CD8-positive, alpha-beta memory T cell (primary cell): ENCODE measurements around the gene TBXT. TPM values are rescaled to one million over a fixed set of nuclear protein-coding genes. Genes with fewer than 3 reads are reported as not detected.
A peak's percentile ranks its signal among the peaks of the same experiment; 100 is the strongest.

Source experiments
- CTCF ChIA-PET: fragments of 350-600 bp; sonication (Branson Sonifier 250); formaldehyde crosslinking; loops from one replicate; lab custom pipeline; 2021; ENCODE audit warnings: antibody characterized with exemption; lab: Charles Lee
- POLR2A ChIA-PET: fragments of 350-600 bp; sonication (Branson Sonifier 250); formaldehyde crosslinking; loops from one replicate; lab custom pipeline; 2021; ENCODE audit warnings: antibody characterized with exemption; lab: Charles Lee
- DNase-seq, 5 donors: peaks; one replicate each; pipeline versions ENCODE4 v3.0.0 to v3.0.0-alpha.2; 2020 to 2022; ENCODE audit warnings: mixed read lengths in 1 of 5
- H3K27ac ChIP-seq: one replicate; pipeline ENCODE4 v1.7.0; 2013; ENCODE audit warnings: low read depth, mild to moderate bottlenecking, low read length, moderate library complexity
- H3K27me3 ChIP-seq: 2 replicates; pipeline ENCODE4 v1.7.0; 2013; ENCODE audit warnings: low read length, mild to moderate bottlenecking; ENCODE audit not compliant: insufficient read depth, poor library complexity, severe bottlenecking
- H3K36me3 ChIP-seq: 2 replicates; pipeline ENCODE4 v1.7.0; 2013; ENCODE audit warnings: mild to moderate bottlenecking, low read length, moderate library complexity; ENCODE audit not compliant: insufficient read depth
- H3K4me1 ChIP-seq: 2 replicates; pipeline ENCODE4 v1.7.0; 2013; ENCODE audit warnings: mild to moderate bottlenecking, low read length, moderate library complexity; ENCODE audit not compliant: insufficient read depth
- H3K4me3 ChIP-seq: 2 replicates; pipeline ENCODE4 v1.7.0; 2013; ENCODE audit warnings: mild to moderate bottlenecking, low read length
- H3K9me3 ChIP-seq: 2 replicates; pipeline ENCODE4 v1.7.0; 2013; ENCODE audit warnings: mild to moderate bottlenecking, low read length
- H3K27ac Mint-ChIP-seq, 8 donors: one replicate each; pipeline ENCODE4 v1.8.0; 2020 to 2021; ENCODE audit warnings: mixed read lengths in 8 of 8, mild to moderate bottlenecking in 6 of 8, inconsistent platforms in 3 of 8, moderate library complexity in 3 of 8
- H3K27me3 Mint-ChIP-seq, 2 donors: one replicate each; pipeline ENCODE4 v1.8.0; 2020 to 2021; ENCODE audit warnings: mixed read lengths in 2 of 2, mild to moderate bottlenecking in 1 of 2, moderate library complexity in 1 of 2
- H3K36me3 Mint-ChIP-seq, 3 donors: one replicate each; pipeline ENCODE4 v1.8.0; 2020 to 2021; ENCODE audit warnings: mixed read lengths in 3 of 3, inconsistent platforms in 1 of 3, mild to moderate bottlenecking in 1 of 3
- H3K4me1 Mint-ChIP-seq, 3 donors: one replicate each; pipeline ENCODE4 v1.8.0; 2020 to 2021; ENCODE audit warnings: mixed read lengths in 3 of 3, inconsistent platforms in 1 of 3, mild to moderate bottlenecking in 1 of 3
- H3K4me3 Mint-ChIP-seq, 7 donors: one replicate each; pipeline ENCODE4 v1.8.0; 2020 to 2021; ENCODE audit warnings: mixed read lengths in 7 of 7, mild to moderate bottlenecking in 6 of 7, moderate library complexity in 4 of 7, inconsistent platforms in 2 of 7
- H3K9me3 Mint-ChIP-seq, 5 donors: one replicate each; pipeline ENCODE4 v1.8.0; 2020 to 2022; ENCODE audit warnings: mixed read lengths in 5 of 5, mild to moderate bottlenecking in 3 of 5, moderate library complexity in 2 of 5, inconsistent platforms in 1 of 5
- polyA plus RNA-seq: library from polyadenylated mRNA; unstranded; fragments of 300-500 nt; fragmentation: Illumina TruSeq; gene quantifications from one replicate; pipeline ENCODE4 v1.2.3, GENCODE V29; 2021
- total RNA-seq, 2 experiments: library from RNA; stranded (reverse); gene quantifications; one replicate each; pipeline ENCODE4 v1.2.3, GENCODE V29; 2021

The TBXT gene, protein sequence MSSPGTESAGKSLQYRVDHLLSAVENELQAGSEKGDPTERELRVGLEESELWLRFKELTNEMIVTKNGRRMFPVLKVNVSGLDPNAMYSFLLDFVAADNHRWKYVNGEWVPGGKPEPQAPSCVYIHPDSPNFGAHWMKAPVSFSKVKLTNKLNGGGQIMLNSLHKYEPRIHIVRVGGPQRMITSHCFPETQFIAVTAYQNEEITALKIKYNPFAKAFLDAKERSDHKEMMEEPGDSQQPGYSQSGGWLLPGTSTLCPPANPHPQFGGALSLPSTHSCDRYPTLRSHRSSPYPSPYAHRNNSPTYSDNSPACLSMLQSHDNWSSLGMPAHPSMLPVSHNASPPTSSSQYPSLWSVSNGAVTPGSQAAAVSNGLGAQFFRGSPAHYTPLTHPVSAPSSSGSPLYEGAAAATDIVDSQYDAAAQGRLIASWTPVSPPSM
- total RNA-seq (not detected), polyA plus RNA-seq (not detected)

DNA sequence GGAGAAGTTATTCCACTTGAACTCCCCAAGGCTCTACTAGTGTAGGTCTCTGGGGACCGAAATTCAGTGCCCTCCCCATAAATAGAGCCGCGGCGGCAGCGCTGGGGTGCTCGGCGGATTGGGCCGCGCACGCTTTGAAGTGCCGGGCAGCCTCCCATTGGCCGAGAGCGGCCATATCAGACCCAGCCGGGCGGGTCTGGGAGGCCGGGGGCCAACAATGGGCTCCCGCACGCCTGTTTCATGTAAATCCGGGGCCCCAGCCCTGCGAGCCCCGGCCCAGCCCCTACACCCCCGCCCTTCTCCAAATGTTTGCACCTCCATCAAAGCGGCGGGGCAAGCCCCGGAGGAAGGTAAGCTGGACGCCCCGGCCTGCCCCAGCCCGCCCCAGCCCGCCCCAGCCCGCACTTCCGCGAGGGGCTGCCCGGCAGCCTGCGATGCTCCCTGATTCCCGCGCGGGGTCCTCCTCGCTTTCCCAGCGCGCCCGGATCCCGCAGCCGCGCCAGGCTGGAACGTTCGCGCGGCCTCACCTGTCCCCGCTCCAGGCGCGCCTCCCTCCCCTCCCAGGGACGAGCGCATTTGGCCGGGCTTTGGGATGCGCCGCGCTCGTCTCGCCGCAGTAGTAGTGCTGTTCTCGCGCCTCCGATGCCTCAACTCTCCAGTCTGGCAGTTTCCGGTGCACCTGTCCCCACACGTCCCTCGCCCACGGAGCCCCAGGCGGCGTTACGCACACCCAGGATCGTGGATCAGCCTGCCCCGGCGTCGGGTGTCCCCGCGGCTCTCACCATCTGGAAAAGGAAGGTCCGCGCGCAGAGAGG, at the start of gene TBXT:
Gene TBXT (minus strand): TSS at position 51 of the 815 bp plus-strand sequence. CDS start 260 bp downstream, outside the sequence.
- peaks cover 42 to 60% of the 10 kb centered on the region in 2 donors for H3K27me3 Mint-ChIP-seq
- H3K4me1 Mint-ChIP-seq: peaks cover 0 to 8% (median 5%) of the 10 kb centered on the region in 3 donors
- Histone ChIP-seq H3K4me1 (peaks cover 3% of the 10 kb centered on the region), H3K36me3 (no peaks in the 10 kb centered on the region), H3K9me3 (no peaks in the 10 kb centered on the region), H3K27ac (no peak within 1 kb of the TSS), H3K27me3 (peaks cover 31% of the 10 kb centered on the region), H3K4me3 (no peak within 1 kb of the TSS)
- DNase-seq: no peak
- H3K27ac Mint-ChIP-seq: peak within 1 kb of the TSS in 1 of 8 donors; percentile 34
- no peaks in the 10 kb centered on the region for H3K9me3 Mint-ChIP-seq
- ChIA-PET CTCF (no interaction called here), POLR2A (no interaction called here)
- no peaks in the 10 kb centered on the region for H3K36me3 Mint-ChIP-seq
- H3K4me3 Mint-ChIP-seq: peak within 1 kb of the TSS in 5 of 7 donors; percentile 51 to 72 (median 55)

DNA sequence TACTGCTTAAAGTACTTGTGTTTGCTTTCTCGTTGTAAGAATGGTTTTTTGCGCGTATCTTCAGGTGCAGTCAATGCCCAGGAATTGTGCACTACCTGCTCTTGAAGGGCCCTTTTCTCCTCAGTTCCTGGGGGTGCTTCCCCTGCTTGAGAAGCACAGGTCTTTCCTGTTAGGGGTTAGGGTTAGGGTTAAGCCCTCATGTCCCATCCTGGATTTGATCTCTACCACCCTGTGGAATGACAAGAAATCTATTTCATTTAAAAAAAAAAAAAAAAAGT, 39.6 kb upstream of the TBXT start:
- H3K27ac ChIP-seq: no peak overlapping the region
- Mint-ChIP-seq H3K36me3 (no peaks in the 10 kb centered on the region), H3K27ac (no peak overlapping the region), H3K27me3 (peaks cover 13 to 58% of the 10 kb centered on the region in 2 donors), H3K4me1 (no peaks in the 10 kb centered on the region), H3K4me3 (no peak overlapping the region), H3K9me3 (peaks cover 0 to 6% (median 0%) of the 10 kb centered on the region in 5 donors)
- H3K9me3 ChIP-seq: no peaks in the 10 kb centered on the region
- CTCF ChIA-PET: no interaction called here
- POLR2A ChIA-PET: no interaction called here
- no peaks in the 10 kb centered on the region for H3K4me1 ChIP-seq
- no peak for DNase-seq
- H3K36me3 ChIP-seq: no peaks in the 10 kb centered on the region
- H3K27me3 ChIP-seq: peaks cover 4% of the 10 kb centered on the region
- H3K4me3 ChIP-seq: no peak overlapping the region

DNA sequence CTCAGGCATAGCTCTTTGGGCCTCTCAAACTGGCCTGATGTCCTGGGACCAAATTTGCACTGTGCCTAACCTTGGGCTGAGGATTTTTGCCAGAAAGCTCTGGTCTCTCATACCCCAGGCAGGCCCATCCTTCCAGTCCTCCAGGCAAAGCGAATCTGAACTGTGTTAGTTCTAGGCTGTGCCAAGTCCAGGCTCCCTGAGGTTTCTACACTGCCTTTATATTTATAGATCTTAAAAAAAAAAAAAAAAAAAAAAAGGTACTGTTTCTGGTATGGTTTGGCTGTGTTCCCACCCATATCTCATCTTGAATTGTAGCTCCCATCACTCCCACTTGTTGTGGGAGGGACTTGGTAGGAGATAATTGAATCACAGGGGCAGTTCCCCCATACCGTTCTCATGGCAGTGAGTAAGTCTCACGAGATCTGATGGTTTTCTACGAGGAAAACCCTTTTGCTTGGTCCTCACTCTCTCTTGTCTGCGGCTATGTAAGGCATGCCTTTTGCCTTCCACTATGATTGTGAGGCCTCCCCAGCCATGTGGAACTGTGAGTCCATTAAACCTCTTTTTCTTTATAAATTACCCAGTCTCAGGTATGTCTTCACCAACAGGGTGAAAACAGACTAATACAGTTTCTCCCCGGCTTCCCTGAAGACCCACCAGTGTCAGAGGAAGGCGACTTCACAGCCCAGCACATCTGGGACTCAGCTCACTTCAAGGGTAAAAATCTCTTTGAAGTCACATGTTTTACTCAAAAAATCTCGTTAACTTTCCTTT, 39.0 kb upstream of the TBXT start:
- ChIA-PET POLR2A (no interaction called here), CTCF (no interaction called here)

DNA sequence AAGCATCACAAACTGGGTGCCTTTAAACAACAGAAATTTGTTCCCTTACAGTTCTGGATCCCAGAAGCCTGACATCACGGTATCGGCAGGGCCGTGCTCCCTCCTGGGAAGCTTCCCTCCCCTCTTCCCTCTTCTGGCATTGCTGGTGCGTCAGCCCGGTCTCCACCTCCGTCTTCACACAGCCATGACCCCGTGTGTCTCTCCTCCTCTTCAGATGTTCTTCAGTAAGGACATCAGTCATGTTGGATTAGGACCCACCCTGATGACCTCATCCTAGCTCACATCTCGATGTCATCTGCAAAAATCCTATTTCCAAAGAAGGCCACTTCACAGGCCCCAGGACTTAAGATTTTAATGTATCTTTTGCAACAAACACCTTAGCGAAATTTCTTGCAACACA, 38.4 kb upstream of the TBXT start:
- CTCF ChIA-PET: no interaction called here
- Histone ChIP-seq H3K4me3 (no peak overlapping the region), H3K4me1 (no peaks in the 10 kb centered on the region), H3K27ac (no peak overlapping the region), H3K27me3 (peaks cover 4% of the 10 kb centered on the region), H3K9me3 (no peaks in the 10 kb centered on the region), H3K36me3 (no peaks in the 10 kb centered on the region)
- POLR2A ChIA-PET: no interaction called here
- Mint-ChIP-seq H3K4me3 (no peak overlapping the region), H3K27ac (no peak overlapping the region), H3K9me3 (peaks cover 0 to under 1% (median 0%) of the 10 kb centered on the region in 5 donors), H3K27me3 (peaks cover 9 to 54% of the 10 kb centered on the region in 2 donors), H3K36me3 (no peaks in the 10 kb centered on the region), H3K4me1 (no peaks in the 10 kb centered on the region)
- DNase-seq: no peak

More for the DNA sequence above, 39.0 kb upstream of the TBXT start:
- no peak for DNase-seq
- Mint-ChIP-seq H3K4me3 (no peak overlapping the region), H3K36me3 (no peaks in the 10 kb centered on the region), H3K4me1 (no peaks in the 10 kb centered on the region), H3K27ac (no peak overlapping the region), H3K27me3 (peaks cover 9 to 58% of the 10 kb centered on the region in 2 donors), H3K9me3 (peaks cover 0 to 3% (median 0%) of the 10 kb centered on the region in 5 donors)
- Histone ChIP-seq H3K4me3 (no peak overlapping the region), H3K9me3 (no peaks in the 10 kb centered on the region), H3K36me3 (no peaks in the 10 kb centered on the region), H3K4me1 (no peaks in the 10 kb centered on the region), H3K27me3 (peaks cover 4% of the 10 kb centered on the region), H3K27ac (no peak overlapping the region)

DNA sequence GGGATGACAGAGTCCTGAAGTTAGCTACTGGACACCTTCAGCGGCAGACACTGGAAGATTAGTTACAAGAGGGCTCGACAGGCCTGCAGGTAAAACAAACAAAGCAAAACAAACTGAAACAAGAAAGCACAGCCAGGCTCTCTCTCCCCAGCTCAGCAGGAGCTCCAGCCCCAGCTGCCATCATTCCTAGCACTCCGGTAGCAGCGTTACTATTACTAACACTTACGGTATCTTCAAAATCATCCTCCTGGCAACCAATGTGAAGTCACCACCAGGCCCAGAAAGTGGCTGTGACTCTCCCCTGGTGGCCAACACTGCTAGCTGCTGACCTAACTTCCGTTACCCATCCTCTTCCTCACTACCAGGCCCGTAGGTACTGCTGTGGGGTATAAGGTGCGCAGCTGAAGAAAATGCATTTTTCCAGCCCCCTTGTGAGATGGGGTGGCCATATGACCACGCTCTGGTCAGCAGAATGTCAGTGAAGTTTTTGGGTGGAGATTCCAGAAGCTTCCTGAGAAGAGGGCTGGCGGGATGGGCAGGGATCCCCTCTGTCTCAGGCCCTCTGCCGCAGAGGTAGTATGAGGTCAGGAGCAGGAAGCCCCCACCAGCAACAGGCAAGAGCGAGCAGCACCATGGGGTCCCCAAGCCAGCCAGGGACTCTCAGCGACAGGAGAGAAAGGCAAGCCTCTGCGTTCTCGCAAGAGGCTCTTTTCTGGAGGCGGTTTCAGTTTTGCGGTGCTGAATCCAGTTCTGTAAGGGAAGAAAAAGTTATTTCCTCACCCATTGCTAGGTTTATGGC, 37.4 kb upstream of the TBXT start:
- no peak overlapping the region for H3K27ac ChIP-seq
- DNase-seq: no peak
- peaks cover 4% of the 10 kb centered on the region for H3K27me3 ChIP-seq
- no peaks in the 10 kb centered on the region for H3K4me1 ChIP-seq
- ChIA-PET CTCF (no interaction called here), POLR2A (no interaction called here)
- Mint-ChIP-seq H3K4me1 (no peaks in the 10 kb centered on the region), H3K27me3 (peaks cover 9 to 54% of the 10 kb centered on the region in 2 donors), H3K9me3 (no peaks in the 10 kb centered on the region), H3K4me3 (no peak overlapping the region), H3K36me3 (no peaks in the 10 kb centered on the region), H3K27ac (peak overlapping the region in 1 of 8 donors; percentile 30)
- no peak overlapping the region for H3K4me3 ChIP-seq
- no peaks in the 10 kb centered on the region for H3K9me3 ChIP-seq
- H3K36me3 ChIP-seq: no peaks in the 10 kb centered on the region

DNA sequence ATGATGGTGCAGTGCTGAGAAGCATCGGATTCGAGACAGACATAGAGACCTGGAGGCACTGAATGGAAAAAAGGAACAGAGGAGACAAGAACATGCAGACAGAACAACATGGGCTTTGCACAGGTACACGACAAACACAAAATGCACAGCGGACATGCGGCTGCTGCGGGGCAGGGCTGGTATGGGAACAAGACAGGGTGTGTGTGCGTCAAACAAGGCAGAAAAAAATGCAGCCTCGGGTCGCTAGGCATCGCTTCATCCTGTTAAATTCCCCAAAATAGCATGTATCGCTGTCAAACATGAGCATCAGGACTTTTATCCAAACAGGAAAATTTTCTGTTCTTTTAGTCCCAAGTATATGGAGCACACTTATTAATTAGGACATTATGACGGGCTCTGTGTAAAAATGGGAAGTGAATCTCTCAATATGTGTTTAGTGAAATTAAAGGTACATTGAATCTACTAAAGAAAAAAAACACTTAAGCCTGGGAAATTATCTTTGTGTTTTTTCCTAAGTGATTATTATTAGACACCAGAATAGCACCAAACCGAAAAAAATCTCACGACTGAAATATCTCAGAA, 36.1 kb upstream of the TBXT start:
- H3K27me3 ChIP-seq: peaks cover 4% of the 10 kb centered on the region
- ChIA-PET CTCF (no interaction called here), POLR2A (no interaction called here)
- Mint-ChIP-seq H3K27me3 (peaks cover 9 to 43% of the 10 kb centered on the region in 2 donors), H3K27ac (no peak overlapping the region), H3K4me3 (no peak overlapping the region), H3K9me3 (no peaks in the 10 kb centered on the region), H3K4me1 (no peaks in the 10 kb centered on the region), H3K36me3 (no peaks in the 10 kb centered on the region)
- H3K36me3 ChIP-seq: no peaks in the 10 kb centered on the region
- H3K4me1 ChIP-seq: no peaks in the 10 kb centered on the region
- H3K27ac ChIP-seq: no peak overlapping the region
- no peaks in the 10 kb centered on the region for H3K9me3 ChIP-seq
- DNase-seq: no peak
- no peak overlapping the region for H3K4me3 ChIP-seq

DNA sequence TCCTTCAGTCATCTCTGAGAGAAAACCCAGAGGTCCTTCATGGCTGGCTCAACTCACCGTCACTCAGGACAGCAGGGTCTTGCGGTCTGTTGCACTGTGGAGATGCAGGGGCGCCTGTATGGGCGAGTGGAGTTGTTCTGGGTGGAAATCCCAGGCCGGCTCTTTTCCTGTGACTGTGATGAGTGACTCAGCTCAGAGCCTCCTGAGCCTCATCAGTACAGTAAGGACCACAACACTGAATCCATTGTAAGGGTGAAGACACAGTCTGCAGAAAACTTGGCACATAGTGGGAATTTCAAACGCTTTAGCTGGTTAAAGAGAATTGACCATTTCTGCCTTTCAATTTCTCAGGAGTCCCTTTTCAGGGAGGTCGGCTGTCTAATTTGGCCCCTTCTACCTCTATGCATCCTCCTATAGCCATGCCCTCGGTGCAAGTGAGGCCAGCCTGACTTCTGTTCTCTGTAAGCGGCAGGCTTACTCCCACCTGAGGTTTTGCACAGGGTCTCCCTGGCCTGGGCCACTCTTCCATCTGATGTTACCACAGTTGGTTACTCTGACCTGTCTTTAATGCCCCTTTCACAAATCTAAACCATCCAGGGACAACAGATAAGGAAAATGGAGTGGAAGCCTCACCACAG, 35.5 kb upstream of the TBXT start:
- H3K9me3 ChIP-seq: no peaks in the 10 kb centered on the region
- H3K27me3 Mint-ChIP-seq: peaks cover 10 to 41% of the 10 kb centered on the region in 2 donors

More for the DNA sequence above, 35.5 kb upstream of the TBXT start:
- POLR2A ChIA-PET: no interaction called here
- CTCF ChIA-PET: no interaction called here
- no peaks in the 10 kb centered on the region for H3K9me3 Mint-ChIP-seq
- Histone ChIP-seq H3K27me3 (peaks cover 4% of the 10 kb centered on the region), H3K4me1 (no peaks in the 10 kb centered on the region), H3K4me3 (no peak overlapping the region), H3K36me3 (no peaks in the 10 kb centered on the region), H3K27ac (no peak overlapping the region)
- DNase-seq: no peak
- no peaks in the 10 kb centered on the region for H3K4me1 Mint-ChIP-seq
- H3K4me3 Mint-ChIP-seq: no peak overlapping the region
- H3K36me3 Mint-ChIP-seq: no peaks in the 10 kb centered on the region
- no peak overlapping the region for H3K27ac Mint-ChIP-seq
